Measurements from ENCODE around the gene DEDD2.
"Not testable (repeated sequence)": the region's sequence is repeated elsewhere in the genome, so short reads cannot be mapped to it uniquely, and the experiment has no call there.

GRCh38 chr19:42266928-42267603 is 49.6 kb upstream of the DEDD2 start:
- TF ChIP-seq, protein P1, sequence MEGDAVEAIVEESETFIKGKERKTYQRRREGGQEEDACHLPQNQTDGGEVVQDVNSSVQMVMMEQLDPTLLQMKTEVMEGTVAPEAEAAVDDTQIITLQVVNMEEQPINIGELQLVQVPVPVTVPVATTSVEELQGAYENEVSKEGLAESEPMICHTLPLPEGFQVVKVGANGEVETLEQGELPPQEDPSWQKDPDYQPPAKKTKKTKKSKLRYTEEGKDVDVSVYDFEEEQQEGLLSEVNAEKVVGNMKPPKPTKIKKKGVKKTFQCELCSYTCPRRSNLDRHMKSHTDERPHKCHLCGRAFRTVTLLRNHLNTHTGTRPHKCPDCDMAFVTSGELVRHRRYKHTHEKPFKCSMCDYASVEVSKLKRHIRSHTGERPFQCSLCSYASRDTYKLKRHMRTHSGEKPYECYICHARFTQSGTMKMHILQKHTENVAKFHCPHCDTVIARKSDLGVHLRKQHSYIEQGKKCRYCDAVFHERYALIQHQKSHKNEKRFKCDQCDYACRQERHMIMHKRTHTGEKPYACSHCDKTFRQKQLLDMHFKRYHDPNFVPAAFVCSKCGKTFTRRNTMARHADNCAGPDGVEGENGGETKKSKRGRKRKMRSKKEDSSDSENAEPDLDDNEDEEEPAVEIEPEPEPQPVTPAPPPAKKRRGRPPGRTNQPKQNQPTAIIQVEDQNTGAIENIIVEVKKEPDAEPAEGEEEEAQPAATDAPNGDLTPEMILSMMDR (conservative IDR thresholded peaks at IDR 0.05; ENCODE audit: low read depth, low read length), result not testable (repeated sequence)
- not testable (repeated sequence) for TF ChIP-seq EZH2 (IDR thresholded peaks at IDR 0.05; ENCODE audit: low read length, unreplicated experiment)
